HL-60 (cell line): Measurements from ENCODE around the gene C20orf96.
A peak's percentile ranks its signal among the peaks of the same experiment; 100 is the strongest.

Experiments used
- DNase-seq, 2 experiments: peaks; one replicate each; pipeline ENCODE4 v3.0.0-alpha.2; 2010 to 2020; ENCODE audit warnings: low read depth in 1 of 2, low spot score in 1 of 2
- H3K27ac ChIP-seq: fragments of 250-450 bp; sonication (Bioruptor Pico); replicated peaks from 2 replicates; pipeline ENCODE4 v1.5.1; 2020; ENCODE audit warnings: mild to moderate bottlenecking, moderate library complexity
- H3K27me3 ChIP-seq: fragments of 250-450 bp; sonication (Bioruptor Pico); 2 replicates; pipeline ENCODE4 v1.5.1; 2021; ENCODE audit warnings: mild to moderate bottlenecking, moderate library complexity; ENCODE audit not compliant: insufficient read depth, poor library complexity, severe bottlenecking
- H3K4me3 ChIP-seq: replicated peaks from 2 replicates; pipeline ENCODE4 v1.5.1; 2011; ENCODE audit warnings: mild to moderate bottlenecking, control low read depth, low read length; ENCODE audit not compliant: insufficient read depth
- CTCF ChIP-seq: IDR thresholded peaks from one replicate; pipeline ENCODE4 v1.5.1; 2011; ENCODE audit warnings: low read length, control low read depth, inconsistent platforms; ENCODE audit not compliant: insufficient read depth
- GABPA ChIP-seq: IDR thresholded peaks from 2 replicates; pipeline ENCODE4 v1.6.1; 2012; ENCODE audit warnings: low read depth
- POLR2AphosphoS5 ChIP-seq: IDR thresholded peaks from 2 replicates; pipeline ENCODE4 v1.6.1; 2012; ENCODE audit warnings: low read depth
- REST ChIP-seq: IDR thresholded peaks from 2 replicates; pipeline ENCODE4 v1.6.1; 2012; ENCODE audit warnings: low read depth; ENCODE audit not compliant: insufficient replicate concordance
- SPI1 ChIP-seq: IDR thresholded peaks from 2 replicates; pipeline ENCODE4 v1.6.1; 2012; ENCODE audit warnings: low read depth, mild to moderate bottlenecking, borderline replicate concordance

C20orf96 gene

GRCh38 chr20:324177-325044 is 33.9 kb upstream of the C20orf96 start:
- peak overlapping the region; percentile 76 for H3K27ac ChIP-seq
- H3K4me3 ChIP-seq: peak overlapping the region; percentile 78
- peak; percentile 88 to 90 for DNase-seq
- TF ChIP-seq CTCF: no peak
- TF ChIP-seq SPI1: peak; percentile 8; the same call in 1 of the 2 replicates
- TF ChIP-seq REST: peak; percentile 21
- TF ChIP-seq POLR2AphosphoS5: peak; percentile 84
- no peak for TF ChIP-seq GABPA
- H3K27me3 ChIP-seq: no peaks in the 10 kb centered on the region

- TF ChIP-seq REST: no peak
- no peak for TF ChIP-seq GABPA
- TF ChIP-seq CTCF: no peak
- no peak for TF ChIP-seq POLR2AphosphoS5
- no peak for TF ChIP-seq SPI1
- H3K4me3 ChIP-seq: no peak overlapping the region
- H3K27ac ChIP-seq: no peak overlapping the region
- DNase-seq: no peak
- no peaks in the 10 kb centered on the region for H3K27me3 ChIP-seq
Observed at GRCh38 chr20:316316-317068, 25.9 kb upstream of the C20orf96 start.

GRCh38 chr20:313948-314347 is 23.4 kb upstream of the C20orf96 start:
- Histone ChIP-seq H3K27me3 (no peaks in the 10 kb centered on the region), H3K27ac (no peak overlapping the region), H3K4me3 (no peak overlapping the region)
- TF ChIP-seq SPI1 (no peak), CTCF (no peak), REST (no peak)
- DNase-seq: no peak
